ACHN (cell line): Measurements from ENCODE around the gene SNRPD3.
"Not testable (repeated sequence)": the region's sequence is repeated elsewhere in the genome, so short reads cannot be mapped to it uniquely, and the experiment has no call there.

Experiments used
- DNase-seq: peaks from one replicate; pipeline ENCODE4 v3.0.0-alpha.2; 2015
- in situ Hi-C: cut with HindIII; loops from 2 replicates; pipeline ENCODE4 v1.10.0; 2017; ENCODE audit warnings: low sequenced_read_pairs, low pct_ligation_motif_present, low pct_unique_long_range_greater_than_20kb

Gene SNRPD3

DNA sequence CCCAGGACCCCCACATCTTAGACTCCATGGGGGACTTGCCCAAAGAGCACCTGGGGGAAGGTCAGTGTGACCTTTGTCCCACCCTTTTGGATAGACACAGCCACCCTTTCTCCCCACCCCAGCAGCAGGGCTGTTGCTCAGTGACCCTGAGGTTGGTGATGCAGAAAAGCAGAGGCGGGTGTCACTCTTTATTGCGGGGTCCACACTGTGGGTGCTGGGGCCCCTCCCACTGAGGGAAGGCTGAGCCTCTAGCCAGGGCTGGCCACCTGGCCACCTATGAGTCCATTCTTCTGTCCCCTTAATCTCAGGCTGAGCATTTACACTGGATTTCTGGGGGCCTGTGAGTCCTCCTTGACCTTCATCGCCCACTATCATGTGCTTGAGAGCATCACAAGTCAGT, 29.7 kb downstream of the SNRPD3 start:
- in situ Hi-C loops = no loop called here
- DNase-seq = no peak

DNA sequence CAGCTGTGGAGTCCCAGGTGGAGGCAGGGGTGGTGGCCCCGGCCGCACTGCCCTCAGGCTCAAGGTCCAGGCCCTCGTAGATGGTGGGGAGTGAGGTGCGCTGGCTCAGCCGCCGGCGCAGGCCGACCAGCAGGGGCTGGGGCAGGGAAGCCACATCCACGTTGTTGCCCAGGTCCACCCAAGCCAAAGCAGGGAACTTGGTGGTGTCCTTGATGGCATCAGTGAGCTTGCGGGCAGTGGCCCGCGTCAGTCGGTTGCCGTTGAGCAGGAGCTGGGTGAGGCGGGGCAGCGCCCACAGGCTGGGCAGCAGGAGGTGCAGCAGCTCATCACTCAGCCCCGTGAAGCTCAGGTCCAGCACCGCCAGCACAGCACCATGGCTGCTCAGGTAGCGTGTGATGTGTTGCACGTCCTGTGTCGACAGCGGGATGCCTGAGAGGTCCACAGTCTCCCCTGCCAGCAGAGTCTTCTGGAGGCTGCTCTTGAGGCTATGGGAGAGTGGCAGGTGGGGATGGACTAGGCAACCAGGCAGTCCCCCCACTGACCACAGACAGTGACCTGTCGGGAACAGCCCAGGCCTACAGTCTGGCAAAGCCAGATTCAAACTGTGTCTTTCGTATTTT, 30.2 kb downstream of the SNRPD3 start:
- DNase-seq = no peak
- in situ Hi-C loops = no loop called here

DNA sequence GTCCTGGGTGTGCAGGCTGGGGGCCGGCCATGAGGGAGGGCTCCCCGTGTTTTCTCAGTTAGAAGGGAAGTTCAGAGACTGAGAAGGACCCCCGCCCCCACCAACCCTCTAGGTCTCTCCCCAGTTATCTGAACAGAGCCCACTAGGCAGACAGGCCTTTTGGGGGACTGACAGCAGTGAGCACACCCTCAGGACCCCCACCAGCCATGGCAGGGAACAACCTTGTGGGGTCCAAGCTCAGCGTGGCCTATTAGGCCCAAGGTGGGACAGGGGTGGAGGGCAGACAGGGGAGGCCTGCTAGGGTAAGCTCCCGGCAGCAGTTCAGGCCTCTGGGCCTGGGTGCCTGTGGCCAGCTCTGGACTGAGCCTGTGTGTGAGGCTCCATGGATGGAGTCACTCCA, 31.5 kb downstream of the SNRPD3 start:
- no peak for DNase-seq
- in situ Hi-C loops = no loop called here

DNA sequence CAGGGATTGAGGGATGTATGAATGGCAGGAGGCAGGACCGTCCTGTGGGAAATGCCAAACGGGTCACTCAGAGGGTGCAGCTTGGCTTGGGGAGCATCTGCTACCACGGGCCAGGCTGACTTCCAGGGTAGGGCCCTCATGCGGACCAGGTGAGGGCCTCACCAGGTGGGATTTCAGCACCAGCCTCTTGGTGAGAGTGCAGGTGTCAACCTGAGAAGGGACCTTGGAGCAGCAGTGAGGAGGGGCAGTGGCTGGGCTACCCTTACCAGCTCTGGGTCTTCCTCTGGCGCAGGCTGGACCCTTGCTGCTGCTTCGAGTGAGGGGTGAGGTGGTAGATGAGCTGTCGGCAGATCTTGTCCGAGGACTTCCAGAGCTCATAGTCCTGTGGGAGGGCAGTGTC, 32.1 kb downstream of the SNRPD3 start:
- in situ Hi-C loops = no loop called here
- DNase-seq = no peak

DNA sequence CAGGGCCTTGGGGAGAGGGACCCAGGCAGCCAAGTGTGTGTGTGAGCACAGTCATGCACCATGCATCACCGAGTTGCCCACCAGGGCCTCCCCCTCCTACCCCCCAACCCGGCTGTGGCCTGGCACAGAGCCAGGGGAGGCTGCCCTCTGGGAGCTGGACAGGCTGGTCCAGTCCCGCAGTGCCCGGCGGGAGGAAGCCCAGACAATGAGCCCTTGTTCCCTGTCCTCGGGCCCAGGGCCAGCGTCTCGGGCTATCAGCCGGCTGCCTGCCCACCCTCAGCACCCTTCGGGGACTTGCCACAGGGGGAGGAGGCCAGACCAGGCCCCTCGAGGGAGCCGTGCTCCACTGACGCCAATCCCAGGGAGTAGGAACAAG, 32.6 kb downstream of the SNRPD3 start:
- in situ Hi-C loops = no loop called here

DNA sequence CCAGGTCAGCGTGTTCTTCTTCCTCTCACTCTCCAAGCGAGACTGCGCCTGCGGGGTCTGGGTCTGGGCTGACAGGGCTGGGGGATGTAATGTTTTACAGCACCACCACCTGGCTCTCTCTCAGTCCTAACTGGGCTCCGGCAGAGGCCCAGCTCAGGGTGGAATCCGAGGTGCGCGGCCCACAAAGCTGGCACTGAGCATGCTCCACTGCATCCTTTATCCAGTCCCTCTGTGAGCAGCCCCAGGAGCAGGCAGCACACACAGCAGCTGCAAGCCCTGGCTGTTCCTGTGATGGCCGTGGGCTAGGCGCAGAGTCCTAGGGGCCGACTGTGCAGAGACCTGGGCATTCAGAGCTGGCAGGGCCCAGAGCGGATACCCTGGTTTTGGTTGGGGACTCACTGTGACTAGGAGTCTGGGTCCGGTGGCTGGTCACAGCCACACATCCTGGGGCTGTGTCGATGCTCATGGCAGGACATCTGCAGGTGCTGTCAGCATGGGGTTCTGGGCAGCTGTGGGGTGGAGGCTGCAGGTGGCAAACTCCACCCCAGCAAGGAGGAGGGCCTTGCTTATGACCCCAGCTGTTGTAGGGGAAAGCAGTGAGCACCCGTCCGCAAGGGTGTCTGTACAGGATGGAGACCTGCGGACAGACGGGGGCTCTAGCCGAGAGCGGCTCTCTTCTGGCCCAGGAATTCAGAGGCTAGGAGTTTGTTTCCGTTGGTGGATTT, 33.1 kb downstream of the SNRPD3 start:
- in situ Hi-C loops = no loop called here
- DNase-seq = no peak

More for the DNA sequence above, 32.6 kb downstream of the SNRPD3 start:
- no peak for DNase-seq

DNA sequence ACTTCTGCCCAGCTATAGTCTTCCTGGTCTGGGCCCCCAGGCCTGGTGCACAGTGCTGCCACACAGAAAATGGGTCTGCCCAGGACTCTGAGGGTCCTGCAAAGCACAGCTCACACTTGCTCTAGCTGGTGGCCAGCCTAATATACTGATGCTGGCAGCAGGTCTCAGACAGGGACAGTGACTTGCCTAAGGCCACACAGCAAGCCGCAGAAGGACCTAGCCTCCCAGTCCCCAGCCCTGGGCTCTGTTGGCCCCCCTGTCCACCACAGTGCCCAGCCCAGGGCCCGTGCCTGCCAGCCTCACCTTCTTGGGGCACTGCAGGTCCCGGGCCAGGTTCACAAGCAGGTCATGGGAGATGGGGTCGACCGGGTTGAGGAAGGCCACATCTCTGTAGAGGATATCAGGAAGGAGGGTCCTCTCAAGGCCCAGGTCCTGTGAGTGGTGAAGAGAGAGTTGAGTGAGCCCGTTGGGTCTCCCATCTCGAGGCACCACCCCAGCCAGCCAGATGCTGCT, 33.8 kb downstream of the SNRPD3 start:
- in situ Hi-C loops = no loop called here
- DNase-seq = no peak

DNA sequence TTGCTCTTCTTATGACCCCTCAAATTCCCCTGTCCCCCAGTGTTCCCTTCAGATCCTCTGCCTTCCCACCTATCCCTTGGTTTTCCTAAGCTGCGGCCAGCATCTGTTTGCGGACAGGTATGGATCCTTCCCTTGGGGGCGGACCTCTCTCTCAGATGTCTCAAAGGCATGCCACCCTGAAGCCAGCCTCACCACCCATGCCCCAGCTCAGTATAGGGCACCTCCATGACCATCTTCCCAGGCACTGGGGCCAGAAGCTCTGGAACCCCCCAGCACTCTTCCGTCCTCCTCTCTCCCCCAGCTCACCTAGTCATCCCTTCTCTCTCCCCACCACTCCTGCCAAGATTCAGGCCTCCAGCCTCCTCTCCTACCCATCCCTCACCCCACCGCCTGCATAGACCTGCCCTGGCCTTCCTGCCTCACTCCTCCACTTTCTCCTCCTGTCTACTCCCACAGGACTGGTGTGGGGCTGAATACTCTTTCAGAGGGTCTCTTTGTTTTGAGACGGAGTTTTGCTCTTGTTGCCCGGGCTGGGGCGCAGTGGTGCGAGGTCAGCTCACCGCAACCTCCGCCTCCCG, 34.9 kb downstream of the SNRPD3 start:
- in situ Hi-C loops = no loop called here
- no peak for DNase-seq

DNA sequence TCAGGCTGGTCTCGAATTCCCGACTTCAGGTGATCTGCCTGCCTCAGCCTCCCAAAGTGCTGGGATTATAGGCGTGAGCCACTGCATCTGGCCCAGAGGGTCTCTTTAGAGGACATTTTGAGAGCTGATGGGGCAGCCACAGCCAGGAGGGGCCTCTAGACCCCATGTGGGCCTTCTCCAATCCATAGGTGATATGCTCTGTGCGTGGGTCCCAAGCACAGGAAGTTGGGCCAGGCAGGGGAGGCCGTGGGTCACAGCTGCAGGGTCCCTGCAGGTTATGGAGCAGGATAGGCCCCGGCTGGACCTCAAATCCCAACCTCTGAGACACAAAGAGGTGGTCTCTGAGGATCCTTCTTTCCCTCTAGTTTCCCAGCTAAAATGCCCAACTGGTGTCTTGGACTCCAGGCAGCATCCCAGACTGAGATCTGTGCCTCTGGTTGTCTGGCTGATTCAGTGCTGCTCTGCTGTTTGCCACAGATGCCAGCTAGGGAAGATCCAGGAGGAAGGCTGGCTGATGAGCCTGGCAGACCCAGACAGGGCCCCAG, 35.6 kb downstream of the SNRPD3 start:
- no peak for DNase-seq
- in situ Hi-C loops = no loop called here

DNA sequence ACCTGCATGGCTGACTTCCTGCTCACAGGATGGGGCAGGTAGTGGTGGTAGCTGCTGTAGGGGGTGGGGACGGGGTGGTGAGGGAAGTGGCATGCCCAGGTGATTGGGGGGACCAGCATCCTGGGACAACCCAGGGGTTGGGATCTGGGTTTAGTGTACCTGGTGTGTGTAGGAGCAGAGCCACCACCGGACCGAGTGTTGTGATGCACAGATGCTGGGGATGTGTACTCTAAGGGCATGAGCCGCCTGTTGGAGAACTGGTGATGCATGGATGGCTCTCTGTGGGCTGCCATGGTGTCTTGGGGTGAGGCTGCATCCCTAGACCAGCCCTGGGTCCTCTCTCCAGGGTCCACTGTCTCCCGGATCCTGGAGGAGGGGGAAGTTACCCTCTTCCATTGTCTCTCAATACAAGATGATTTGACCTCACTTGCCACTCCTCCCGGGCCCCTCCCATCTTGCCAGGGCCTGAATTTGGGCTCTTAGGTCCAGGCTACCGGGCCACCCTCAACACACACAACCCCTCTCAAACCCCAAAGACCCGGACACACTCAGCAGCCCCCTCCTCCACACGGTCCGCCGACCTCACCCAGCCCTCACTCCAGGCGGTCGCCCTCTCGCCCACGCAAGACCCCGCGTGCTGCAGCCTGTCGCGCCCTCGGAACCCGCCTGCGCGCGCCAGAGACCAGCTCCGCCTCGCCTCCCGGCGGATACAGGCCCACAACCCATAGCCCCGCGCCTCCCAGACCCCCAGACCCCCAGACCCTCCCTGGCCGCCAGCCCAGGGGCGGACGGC, 36.5 kb downstream of the SNRPD3 start:
- in situ Hi-C loops = no loop called here
- no peak for DNase-seq

DNA sequence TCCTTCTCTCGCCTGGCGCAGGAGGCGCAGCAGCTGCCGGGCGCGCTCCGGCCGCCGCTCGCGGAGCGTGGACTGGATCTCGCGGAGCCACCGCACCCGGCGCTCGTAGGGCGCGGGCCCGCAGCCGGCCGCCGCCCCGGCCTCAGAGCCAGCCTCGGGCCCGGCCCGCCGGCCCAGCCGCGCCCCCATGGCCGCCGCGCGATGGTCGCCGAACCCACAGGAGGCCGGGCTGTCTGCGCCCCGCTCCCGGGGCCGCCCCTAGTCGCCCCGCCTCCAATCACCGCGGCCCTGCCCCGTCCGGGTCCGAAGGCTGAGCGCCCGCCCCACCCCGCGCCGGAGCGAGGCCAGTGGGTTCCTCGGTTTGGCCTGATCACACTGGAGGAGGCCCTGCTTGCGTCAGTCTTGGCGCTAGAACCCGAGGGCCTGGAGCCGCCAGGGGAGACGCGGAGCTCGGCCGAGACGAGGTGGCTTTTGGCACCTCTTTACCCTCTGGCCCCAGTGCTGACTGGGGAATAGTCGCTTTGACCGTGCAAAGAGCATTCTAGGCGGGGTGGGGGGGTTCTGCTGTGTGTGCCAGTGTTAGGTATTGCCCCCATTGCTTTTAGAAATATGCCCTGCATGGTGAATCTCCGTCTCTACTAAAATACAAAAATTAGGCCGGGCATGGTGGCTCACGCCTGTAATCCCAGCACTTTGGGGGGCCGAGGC, 37.2 kb downstream of the SNRPD3 start, which contains the start of gene LRRC75B:
LRRC75B (minus strand) TSS at position 223 of the 708 bp plus-strand sequence; CDS start at position 189, 34 bp downstream.
- in situ Hi-C loops = no loop called here
- DNase-seq = peak; percentile 88

DNA sequence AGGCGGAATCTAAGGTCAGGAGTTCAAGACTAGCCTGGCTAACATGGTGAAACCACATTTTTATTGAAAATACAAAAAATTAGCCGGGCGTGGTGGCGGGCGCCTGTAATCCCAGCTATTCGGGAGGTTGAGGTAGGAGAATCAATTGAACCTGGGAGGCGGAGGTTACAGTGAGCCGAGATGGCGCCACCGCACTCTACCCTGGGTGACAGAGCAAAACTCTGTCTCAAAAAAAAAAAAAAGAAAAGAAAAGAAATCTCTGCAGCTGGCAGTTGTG, 37.7 kb downstream of the SNRPD3 start:
- in situ Hi-C loops, DNase-seq: not testable (repeated sequence)

DNA sequence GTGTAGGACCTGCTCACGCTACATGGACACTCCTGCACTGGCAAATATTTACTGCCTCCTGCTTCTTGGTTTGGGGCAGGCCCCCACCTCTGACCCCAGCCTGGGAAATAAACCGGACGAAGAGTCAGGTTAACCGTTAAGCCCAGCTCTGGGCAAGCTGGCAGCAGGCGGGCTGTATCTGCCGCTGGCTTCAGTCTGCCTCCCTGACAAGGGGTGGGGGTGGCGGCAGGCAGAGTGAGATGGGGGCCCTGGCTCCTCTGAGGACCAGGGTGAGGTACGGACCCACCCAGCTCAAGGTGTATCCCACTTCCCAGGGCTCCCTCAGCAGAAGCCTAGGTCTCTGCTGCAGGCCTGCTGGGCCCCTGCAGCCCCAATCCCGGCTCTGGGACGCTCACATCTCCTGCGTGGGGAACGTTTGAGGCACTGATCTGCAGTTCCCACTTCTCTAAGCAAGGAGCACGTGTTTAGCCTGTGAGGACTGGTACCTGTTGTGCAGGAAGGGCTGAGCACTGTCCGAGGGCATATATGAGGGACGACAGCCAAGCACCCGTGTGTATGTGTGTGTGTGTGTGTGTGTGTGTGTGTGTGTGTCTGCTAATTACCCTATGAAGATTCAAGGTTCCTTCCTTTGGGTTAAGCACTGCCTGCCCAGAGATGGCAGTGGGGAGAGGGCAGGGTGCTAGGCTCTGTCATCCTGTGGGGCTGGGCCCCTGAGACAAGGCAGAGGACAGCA, 38.2 kb downstream of the SNRPD3 start:
- peak; percentile 13 for DNase-seq
- in situ Hi-C loops = no loop called here

DNA sequence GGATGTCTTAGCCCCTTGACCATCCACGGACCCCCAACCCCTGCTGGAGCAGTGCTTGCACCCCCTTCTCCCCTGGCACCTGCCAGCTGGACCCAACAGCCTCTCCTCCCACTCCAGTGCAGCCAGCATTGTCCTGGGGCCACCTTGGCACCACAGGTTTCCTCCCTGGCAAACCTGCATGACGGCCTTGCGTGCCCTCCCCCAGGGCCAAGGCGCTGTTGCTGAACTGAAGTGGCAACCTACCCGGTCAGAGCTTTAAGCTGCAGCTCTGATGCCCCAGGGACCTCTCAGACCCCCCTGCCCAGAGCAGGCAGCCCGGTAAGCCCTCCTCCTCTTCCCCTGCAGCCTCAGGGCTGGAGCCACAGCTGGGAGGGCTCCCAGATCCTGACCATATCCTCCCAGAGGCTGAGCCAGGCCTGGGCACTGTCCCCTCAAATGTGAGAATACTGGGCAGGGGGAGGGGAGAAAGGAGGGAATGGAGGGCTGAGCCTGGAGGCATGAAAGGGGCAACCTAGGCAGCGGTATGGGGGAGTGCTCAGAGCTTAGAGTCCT, 38.8 kb downstream of the SNRPD3 start:
- DNase-seq = no peak
- in situ Hi-C loops = no loop called here

DNA sequence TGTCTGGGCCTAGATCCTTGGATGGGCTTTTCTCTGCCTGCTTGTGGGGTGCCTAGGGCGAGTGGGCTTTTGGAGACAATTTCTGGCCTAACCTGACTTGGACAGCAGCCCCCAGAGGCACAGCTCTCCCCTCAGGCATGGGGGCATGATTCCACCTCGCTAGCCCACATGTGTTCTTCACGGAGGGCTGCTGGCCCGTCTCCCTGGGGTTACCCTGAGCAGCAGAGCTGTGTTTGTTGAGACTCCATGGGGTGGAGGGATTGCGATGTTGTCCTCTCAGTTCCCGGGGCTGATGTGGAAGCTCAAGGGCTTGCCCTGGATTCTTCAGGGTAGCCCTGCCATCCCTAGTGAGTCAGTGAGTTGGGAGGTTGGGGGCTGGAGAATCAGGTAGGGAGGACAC, 39.4 kb downstream of the SNRPD3 start:
- no peak for DNase-seq
- in situ Hi-C loops = no loop called here

DNA sequence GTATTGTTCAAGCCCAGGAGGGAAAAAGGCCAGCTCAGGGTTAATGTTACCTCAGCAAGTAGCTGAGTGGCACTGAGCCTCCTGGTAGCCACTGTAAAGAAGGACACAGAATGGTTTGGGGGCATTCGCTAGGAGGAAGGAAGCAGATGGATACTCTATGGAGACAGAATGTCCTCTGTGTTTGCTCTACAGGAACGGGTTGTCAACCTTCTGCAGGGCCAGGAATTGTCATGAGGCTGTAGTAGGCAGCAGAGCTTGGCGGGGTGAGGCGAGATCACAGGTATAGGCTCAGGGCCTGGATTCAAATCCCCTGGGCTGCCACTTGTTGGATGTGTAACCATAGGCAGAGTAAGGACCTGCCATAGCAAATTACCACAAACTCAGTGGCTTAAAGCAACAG, 40.1 kb downstream of the SNRPD3 start:
- DNase-seq = no peak
- in situ Hi-C loops = no loop called here

DNA sequence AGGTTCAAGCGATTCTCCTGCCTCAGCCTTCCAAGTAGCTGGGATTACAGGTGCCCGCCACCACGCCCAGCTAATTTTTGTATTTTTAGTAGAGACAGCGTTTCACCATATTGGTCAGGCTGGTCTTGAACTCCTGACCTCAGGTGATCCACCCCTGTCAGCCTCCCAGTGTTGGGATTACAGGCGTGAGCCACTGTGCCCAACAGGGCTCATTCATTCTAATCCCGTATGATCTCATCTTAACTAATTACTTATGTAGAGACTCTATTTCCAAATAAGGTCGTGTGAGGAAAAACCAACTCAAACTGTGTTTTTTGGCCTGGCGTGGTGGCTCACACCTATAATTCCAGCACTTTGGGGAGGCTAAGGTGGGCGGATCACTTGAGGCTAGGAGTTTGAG, 41.3 kb downstream of the SNRPD3 start:
- in situ Hi-C loops, DNase-seq: not testable (repeated sequence)

DNA sequence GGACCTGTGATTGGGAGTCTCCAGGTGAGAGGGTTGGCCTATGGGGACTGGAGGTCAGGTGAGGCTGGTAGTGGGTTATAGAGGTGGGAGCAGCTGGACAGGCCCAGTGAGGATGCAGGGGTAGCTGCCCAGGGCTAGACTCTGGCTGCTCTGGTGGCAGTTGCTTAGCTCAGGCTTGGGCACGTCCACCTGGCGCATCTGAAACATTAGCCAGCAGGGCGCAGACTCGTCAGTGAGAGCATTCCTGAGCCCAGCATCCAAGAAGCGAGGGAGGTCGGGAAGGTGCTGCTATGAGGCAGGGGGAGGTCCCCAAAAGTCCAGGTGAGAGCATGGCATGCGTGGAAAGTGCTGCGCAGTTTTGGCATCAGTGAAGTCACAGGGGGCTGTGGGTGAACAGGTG, 43.7 kb downstream of the SNRPD3 start:
- in situ Hi-C loops = no loop called here

More for the DNA sequence above, 43.7 kb downstream of the SNRPD3 start:
- no peak for DNase-seq
